ENCODE results near the gene TOLLIP. TPM values are rescaled to one million over a fixed set of nuclear protein-coding genes. Genes with fewer than 3 reads are reported as not detected.
"Not testable (repeated sequence)": the region's sequence is repeated elsewhere in the genome, so short reads cannot be mapped to it uniquely, and the experiment has no call there.

TOLLIP gene
- total and polyA plus RNA-seq, 4 donors: 29.0 to 83.4 (median 50.8) TPM

GRCh38 chr11:1254086-1254648, 55.3 kb downstream of the TOLLIP start:
- Histone ChIP-seq H3K4me3 (ENCODE audit: low read depth, low read length) (no peak overlapping the region), H3K36me3 (ENCODE audit: control insufficient read depth, insufficient read depth, low read length) (no peaks in the 10 kb centered on the region), H3K9me3 (ENCODE audit: control insufficient read depth, insufficient read depth, low read length) (no peaks in the 10 kb centered on the region), H3K27ac (ENCODE audit: low read depth, low read length) (no peak overlapping the region), H3K4me1 (ENCODE audit: control insufficient read depth, insufficient read depth, low read length) (no peaks in the 10 kb centered on the region), H3K27me3 (ENCODE audit: control insufficient read depth, insufficient read depth, low read length) (no peaks in the 10 kb centered on the region)
- no peak for DNase-seq (ENCODE audit: low read depth in 4 of 6, low spot score in 6 of 6)
- 94% methylated on average over 22 of the region's 22 CpGs for WGBS (ENCODE audit: insufficient coverage)

- H3K27ac ChIP-seq (ENCODE audit: low read depth, low read length): no peak overlapping the region
- 83% methylated on average over 9 of the region's 9 CpGs for WGBS (ENCODE audit: insufficient coverage)
- no peak for DNase-seq (ENCODE audit: low read depth in 4 of 6, low spot score in 6 of 6)
- H3K36me3 ChIP-seq (ENCODE audit: control insufficient read depth, insufficient read depth, low read length): no peaks in the 10 kb centered on the region
- no peak overlapping the region for H3K4me3 ChIP-seq (ENCODE audit: low read depth, low read length)
- no peaks in the 10 kb centered on the region for H3K4me1 ChIP-seq (ENCODE audit: control insufficient read depth, insufficient read depth, low read length)
- H3K9me3 ChIP-seq (ENCODE audit: control insufficient read depth, insufficient read depth, low read length): no peaks in the 10 kb centered on the region
- no peaks in the 10 kb centered on the region for H3K27me3 ChIP-seq (ENCODE audit: control insufficient read depth, insufficient read depth, low read length)
These were observed 56.3 kb downstream of the TOLLIP start for GRCh38 chr11:1253103-1253485.

- 90% methylated on average over 30 of the region's 38 CpGs for WGBS (ENCODE audit: insufficient coverage)
- no peaks in the 10 kb centered on the region for H3K9me3 ChIP-seq (ENCODE audit: control insufficient read depth, insufficient read depth, low read length)
- H3K4me1 ChIP-seq (ENCODE audit: control insufficient read depth, insufficient read depth, low read length): no peaks in the 10 kb centered on the region
- no peak for DNase-seq (ENCODE audit: low read depth in 4 of 6, low spot score in 6 of 6)
- no peaks in the 10 kb centered on the region for H3K36me3 ChIP-seq (ENCODE audit: control insufficient read depth, insufficient read depth, low read length)
- no peaks in the 10 kb centered on the region for H3K27me3 ChIP-seq (ENCODE audit: control insufficient read depth, insufficient read depth, low read length)
- H3K4me3 ChIP-seq (ENCODE audit: low read depth, low read length): no peak overlapping the region
- H3K27ac ChIP-seq (ENCODE audit: low read depth, low read length): no peak overlapping the region
These were observed 56.9 kb downstream of the TOLLIP start for GRCh38 chr11:1252371-1253102.

- Histone ChIP-seq H3K27ac (ENCODE audit: low read depth, low read length) (no peak overlapping the region), H3K27me3 (ENCODE audit: control insufficient read depth, insufficient read depth, low read length) (no peaks in the 10 kb centered on the region), H3K36me3 (ENCODE audit: control insufficient read depth, insufficient read depth, low read length) (no peaks in the 10 kb centered on the region), H3K4me1 (ENCODE audit: control insufficient read depth, insufficient read depth, low read length) (no peaks in the 10 kb centered on the region), H3K9me3 (ENCODE audit: control insufficient read depth, insufficient read depth, low read length) (no peaks in the 10 kb centered on the region), H3K4me3 (ENCODE audit: low read depth, low read length) (no peak overlapping the region)
- 95% methylated on average over 16 of the region's 16 CpGs for WGBS (ENCODE audit: insufficient coverage)
- DNase-seq (ENCODE audit: low read depth in 4 of 6, low spot score in 6 of 6): no peak
These were observed 58.1 kb downstream of the TOLLIP start for GRCh38 chr11:1251236-1251770.

GRCh38 chr11:1250411-1250810, 59.0 kb downstream of the TOLLIP start:
- H3K4me3 ChIP-seq (ENCODE audit: low read depth, low read length); H3K4me1 ChIP-seq (ENCODE audit: control insufficient read depth, insufficient read depth, low read length); H3K36me3 ChIP-seq (ENCODE audit: control insufficient read depth, insufficient read depth, low read length); H3K27me3 ChIP-seq (ENCODE audit: control insufficient read depth, insufficient read depth, low read length); H3K27ac ChIP-seq (ENCODE audit: low read depth, low read length); H3K9me3 ChIP-seq (ENCODE audit: control insufficient read depth, insufficient read depth, low read length); DNase-seq (ENCODE audit: low read depth in 4 of 6, low spot score in 6 of 6): not testable (repeated sequence)
- WGBS (ENCODE audit: insufficient coverage): 93% methylated on average over 4 of the region's 12 CpGs

- not testable (repeated sequence) for H3K36me3 ChIP-seq (ENCODE audit: control insufficient read depth, insufficient read depth, low read length); H3K27ac ChIP-seq (ENCODE audit: low read depth, low read length); H3K9me3 ChIP-seq (ENCODE audit: control insufficient read depth, insufficient read depth, low read length); H3K4me3 ChIP-seq (ENCODE audit: low read depth, low read length); H3K27me3 ChIP-seq (ENCODE audit: control insufficient read depth, insufficient read depth, low read length); DNase-seq (ENCODE audit: low read depth in 4 of 6, low spot score in 6 of 6); H3K4me1 ChIP-seq (ENCODE audit: control insufficient read depth, insufficient read depth, low read length)
- WGBS (ENCODE audit: insufficient coverage): no CpG with 5 or more reads among the region's 18 CpGs
These were observed 60.5 kb downstream of the TOLLIP start for GRCh38 chr11:1248951-1249350.

- not testable (repeated sequence) for H3K4me3 ChIP-seq (ENCODE audit: low read depth, low read length); H3K27ac ChIP-seq (ENCODE audit: low read depth, low read length); DNase-seq (ENCODE audit: low read depth in 4 of 6, low spot score in 6 of 6); H3K36me3 ChIP-seq (ENCODE audit: control insufficient read depth, insufficient read depth, low read length); H3K27me3 ChIP-seq (ENCODE audit: control insufficient read depth, insufficient read depth, low read length); H3K4me1 ChIP-seq (ENCODE audit: control insufficient read depth, insufficient read depth, low read length); H3K9me3 ChIP-seq (ENCODE audit: control insufficient read depth, insufficient read depth, low read length)
- 96% methylated on average over 8 of the region's 14 CpGs for WGBS (ENCODE audit: insufficient coverage)
These were observed 62.4 kb downstream of the TOLLIP start for GRCh38 chr11:1247026-1247425.

GRCh38 chr11:1246301-1246700, 63.1 kb downstream of the TOLLIP start:
- DNase-seq (ENCODE audit: low read depth in 4 of 6, low spot score in 6 of 6); H3K4me3 ChIP-seq (ENCODE audit: low read depth, low read length); H3K36me3 ChIP-seq (ENCODE audit: control insufficient read depth, insufficient read depth, low read length); H3K27ac ChIP-seq (ENCODE audit: low read depth, low read length); H3K27me3 ChIP-seq (ENCODE audit: control insufficient read depth, insufficient read depth, low read length); H3K4me1 ChIP-seq (ENCODE audit: control insufficient read depth, insufficient read depth, low read length); H3K9me3 ChIP-seq (ENCODE audit: control insufficient read depth, insufficient read depth, low read length): not testable (repeated sequence)
- WGBS (ENCODE audit: insufficient coverage): 98% methylated on average over 11 of the region's 14 CpGs

GRCh38 chr11:1245717-1246116, 63.7 kb downstream of the TOLLIP start:
- not testable (repeated sequence) for H3K27ac ChIP-seq (ENCODE audit: low read depth, low read length); H3K27me3 ChIP-seq (ENCODE audit: control insufficient read depth, insufficient read depth, low read length); H3K4me3 ChIP-seq (ENCODE audit: low read depth, low read length); H3K9me3 ChIP-seq (ENCODE audit: control insufficient read depth, insufficient read depth, low read length); H3K4me1 ChIP-seq (ENCODE audit: control insufficient read depth, insufficient read depth, low read length); H3K36me3 ChIP-seq (ENCODE audit: control insufficient read depth, insufficient read depth, low read length); DNase-seq (ENCODE audit: low read depth in 4 of 6, low spot score in 6 of 6)
- 96% methylated on average over 12 of the region's 14 CpGs for WGBS (ENCODE audit: insufficient coverage)

- H3K9me3 ChIP-seq (ENCODE audit: control insufficient read depth, insufficient read depth, low read length); H3K36me3 ChIP-seq (ENCODE audit: control insufficient read depth, insufficient read depth, low read length); H3K27ac ChIP-seq (ENCODE audit: low read depth, low read length); H3K27me3 ChIP-seq (ENCODE audit: control insufficient read depth, insufficient read depth, low read length); H3K4me1 ChIP-seq (ENCODE audit: control insufficient read depth, insufficient read depth, low read length); H3K4me3 ChIP-seq (ENCODE audit: low read depth, low read length); DNase-seq (ENCODE audit: low read depth in 4 of 6, low spot score in 6 of 6): not testable (repeated sequence)
- WGBS (ENCODE audit: insufficient coverage): 87% methylated on average over 3 of the region's 9 CpGs
These were observed 64.9 kb downstream of the TOLLIP start for GRCh38 chr11:1244557-1244956.

Data from spinal cord (tissue), 10 donors.